A549 treated with RU486 at 1 μM for 4 hours (cell line): ENCODE measurements around the gene ARMC2. TPM values are rescaled to one million over a fixed set of nuclear protein-coding genes. Genes with fewer than 3 reads are reported as not detected.

Experiments used
- total RNA-seq: library from RNA; stranded (reverse); fragments of 200-300 nt; extraction: Qiagen RNA extraction; gene quantifications from 5 replicates; pipeline ENCODE4 v1.2.3, GENCODE V29; 2022; ENCODE audit warnings: low read depth

The ARMC2 gene
- total RNA-seq, result 1.7 to 3.0 TPM (median 1.9 TPM) in 5 replicates

GRCh38 chr6:108848116-108848868 lies at the start of gene ARMC2:
TSS of gene ARMC2 (plus strand) at chr6:108848422. CDS start at chr6:108854268, 5,846 bp downstream.

Other genes starting within 250 kb of the ARMC2 start
- gene SESN1, start 246.4 kb downstream of the ARMC2 start, total RNA-seq, result 7.3 to 11.8 TPM (median 9.9 TPM) in 5 replicates
- gene CEP57L1, start 247.1 kb downstream of the ARMC2 start, total RNA-seq, result 5.1 to 10.4 TPM (median 8.0 TPM) in 5 replicates